ENCODE measurements around the gene SULT1C2. TPM values are rescaled to one million over a fixed set of nuclear protein-coding genes. Genes with fewer than 3 reads are reported as not detected.
"Not testable (repeated sequence)": the region's sequence is repeated elsewhere in the genome, so short reads cannot be mapped to it uniquely, and the experiment has no call there.

Gene SULT1C2
- total RNA-seq, 1 experiment from 2014 or later, result not detected

DNA sequence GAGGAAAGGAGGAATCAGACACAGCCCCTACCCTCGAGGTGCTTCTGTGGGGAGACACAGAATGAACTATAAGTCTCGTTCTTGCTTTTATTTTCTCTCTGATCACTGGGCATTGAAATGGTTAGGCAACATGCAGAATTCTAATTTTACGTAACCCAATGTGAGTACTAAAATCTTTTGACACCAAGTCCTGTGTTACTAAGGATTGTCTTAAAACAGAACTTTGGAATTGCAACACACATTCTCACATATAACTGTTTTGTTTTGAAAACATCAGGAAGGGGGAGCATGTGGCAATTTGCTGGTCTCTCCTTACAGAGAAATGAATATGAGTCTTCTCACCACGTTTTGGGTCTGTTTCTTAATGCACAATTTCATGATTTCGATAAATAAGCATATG is 65.4 kb downstream of the SULT1C2 start:
- no peak for DNase-seq
- Histone ChIP-seq H3K4me3 (no peak overlapping the region), H3K36me3 (no peaks in the 10 kb centered on the region), H3K4me1 (no peaks in the 10 kb centered on the region), H3K27me3 (no peaks in the 10 kb centered on the region; the same call in 1 of the 2 replicates), H3K9me3 (replicated peaks) (0 out of 2 replicates have a peak, but pooled peaks cover 3% of the 10 kb centered on the region), H3K27ac (no peak overlapping the region)

DNA sequence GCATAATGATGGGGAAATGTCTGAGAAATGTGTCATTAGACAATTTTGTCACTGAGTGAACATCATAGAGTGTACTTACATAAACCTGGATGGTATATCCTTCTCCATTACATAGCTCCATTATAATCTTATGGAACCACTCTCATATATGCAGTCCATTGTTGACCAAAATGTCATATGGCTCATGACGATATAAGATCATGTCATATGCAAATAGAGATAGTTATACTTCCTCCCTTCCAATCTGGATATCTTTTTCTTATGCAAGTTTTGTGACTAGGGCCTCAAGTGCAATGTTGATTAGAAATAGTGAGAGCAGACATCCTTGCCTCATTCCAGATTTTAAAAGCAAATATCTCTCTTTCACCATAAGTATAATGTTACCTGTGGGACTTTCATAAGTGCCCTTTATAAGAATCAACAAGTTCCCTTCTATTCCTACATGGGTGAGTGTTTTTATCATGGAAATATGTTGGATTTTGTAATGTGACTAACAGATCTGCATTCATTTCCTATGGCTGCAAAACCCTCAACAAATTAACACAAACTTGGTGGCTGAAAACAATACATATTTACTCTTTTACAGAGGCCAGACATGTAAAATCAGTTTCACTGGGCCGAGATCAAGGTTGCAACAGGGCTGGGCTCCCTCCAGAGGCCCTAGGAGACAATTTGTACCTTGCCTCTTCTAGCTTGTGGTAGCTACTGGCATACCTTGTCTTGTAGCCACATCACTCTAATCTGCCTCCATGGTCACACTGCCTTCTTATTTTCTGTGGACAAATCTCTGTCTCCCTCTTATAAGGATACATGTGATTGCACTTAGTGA is 67.4 kb downstream of the SULT1C2 start:
- no peaks in the 10 kb centered on the region for H3K36me3 ChIP-seq
- H3K4me1 ChIP-seq, result no peaks in the 10 kb centered on the region
- H3K9me3 ChIP-seq (replicated peaks), result 0 out of 2 replicates have a peak, but pooled peaks cover 3% of the 10 kb centered on the region
- no peak overlapping the region for H3K27ac ChIP-seq
- no peaks in the 10 kb centered on the region for H3K27me3 ChIP-seq
- no peak for DNase-seq
- no peak overlapping the region for H3K4me3 ChIP-seq

DNA sequence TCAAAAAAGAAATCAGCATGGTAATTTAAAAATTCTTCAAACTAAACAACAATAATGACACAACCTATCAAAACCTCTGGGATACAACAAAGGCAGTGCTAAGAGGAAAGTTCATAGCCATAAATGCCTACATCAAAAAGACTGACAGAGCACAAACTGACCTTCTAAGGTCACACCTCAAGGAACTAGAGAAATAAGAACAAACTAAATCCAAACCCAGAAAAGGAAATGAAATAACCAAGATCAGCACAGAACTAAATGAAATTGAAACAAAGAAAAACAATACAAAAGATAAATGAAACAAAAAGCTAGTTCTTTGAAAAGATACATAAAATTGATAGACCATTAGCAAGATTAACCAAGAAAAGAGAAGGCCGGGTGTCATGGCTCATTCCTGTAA is 70.6 kb downstream of the SULT1C2 start:
- H3K27me3 ChIP-seq; H3K9me3 ChIP-seq (replicated peaks); H3K36me3 ChIP-seq; DNase-seq; H3K4me3 ChIP-seq; H3K27ac ChIP-seq; H3K4me1 ChIP-seq: not testable (repeated sequence)

Other genes starting within 250 kb of the SULT1C2 start
- not detected in 2 replicates for gene SULT1C3, start 48.9 kb upstream of the SULT1C2 start, total RNA-seq (2014; rRNA removed; shearing (Covaris generic))
- 1.6 and 2.4 TPM in 2 replicates for gene SULT1C4, start 89.1 kb downstream of the SULT1C2 start, total RNA-seq (2014; rRNA removed; shearing (Covaris generic))
- 19.0 and 29.1 TPM in 2 replicates for gene GCC2, start 160.3 kb downstream of the SULT1C2 start, total RNA-seq (2014; rRNA removed; shearing (Covaris generic))
- gene LIMS1, start 245.6 kb downstream of the SULT1C2 start, total RNA-seq (2014; rRNA removed; shearing (Covaris generic)), result 44.0 and 48.7 TPM in 2 replicates

Measured in SJCRH30 (cell line).